BE2C (cell line): ENCODE results near the gene STAT4.

Source experiments
- DNase-seq: peaks from one replicate; pipeline ENCODE4 v3.0.0-alpha.2; 2020
- H3K27me3 ChIP-seq: fragments of 250-450 bp; sonication (Bioruptor Pico); 2 replicates; pipeline ENCODE4 v1.5.1; 2020; ENCODE audit warnings: mild to moderate bottlenecking
- H3K36me3 ChIP-seq: fragments of 250-450 bp; sonication (Bioruptor Pico); 2 replicates; pipeline ENCODE4 v1.5.1; 2020; ENCODE audit warnings: mild to moderate bottlenecking
- H3K4me1 ChIP-seq: fragments of 250-450 bp; sonication (Bioruptor Pico); 2 replicates; pipeline ENCODE4 v1.5.1; 2020
- H3K4me3 ChIP-seq: 2 replicates; pipeline ENCODE4 v1.5.1; 2011; ENCODE audit warnings: low read depth, low read length
- H3K9me3 ChIP-seq: fragments of 250-450 bp; sonication (Bioruptor Pico); 2 replicates; pipeline ENCODE4 v1.5.1; 2020
- TF ChIP-seq, protein P1 (sequence below): IDR thresholded peaks from 2 replicates; pipeline ENCODE4 v1.5.1; 2012; ENCODE audit warnings: mild to moderate bottlenecking, low read depth, low read length

STAT4 gene

DNA sequence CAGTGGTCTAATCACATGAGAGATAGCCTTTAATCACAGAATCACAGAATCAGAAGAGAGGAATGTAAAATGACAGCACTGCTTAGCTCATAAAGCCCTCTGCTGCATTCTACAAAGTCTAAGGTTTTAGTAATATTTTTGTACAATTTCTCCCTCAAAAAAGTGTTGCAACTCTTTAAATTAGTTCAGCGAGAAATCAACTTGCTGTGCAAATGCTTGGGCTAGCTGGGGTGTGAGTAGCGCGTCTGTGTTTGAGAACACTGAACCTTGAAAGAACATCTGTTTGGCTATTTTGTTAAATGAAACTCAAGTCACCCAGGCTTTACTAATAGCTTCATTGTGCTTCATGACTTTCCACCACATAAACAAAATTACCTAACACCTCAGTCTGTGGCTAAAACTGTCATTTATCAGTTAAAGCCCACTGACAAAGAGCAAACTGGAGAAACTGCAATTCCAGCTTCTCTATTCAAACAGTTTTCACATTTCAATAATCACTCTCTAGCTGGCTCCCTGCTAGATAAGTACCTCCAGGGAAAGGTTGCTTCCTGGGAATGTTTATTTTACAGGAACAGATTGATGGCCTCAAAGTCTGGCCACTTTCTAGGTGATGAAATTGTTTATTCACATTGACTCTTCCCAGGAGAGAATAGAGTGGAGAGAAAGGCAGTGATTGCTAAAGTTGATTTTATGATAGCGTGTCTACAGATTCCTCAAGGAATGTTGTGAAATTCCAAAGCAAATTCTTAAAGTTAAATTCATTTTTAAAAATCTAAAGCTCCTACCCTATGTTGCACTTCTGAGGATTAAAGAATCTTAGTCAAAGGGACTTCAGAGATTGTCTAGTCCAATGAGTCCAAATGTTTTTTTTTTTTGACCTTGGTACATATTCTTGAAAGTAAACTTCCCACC is 100.8 kb downstream of the STAT4 start:
- H3K27me3 ChIP-seq: peaks cover 9% of the 10 kb centered on the region
- no peak overlapping the region for H3K4me3 ChIP-seq
- no peaks in the 10 kb centered on the region for H3K9me3 ChIP-seq
- no peaks in the 10 kb centered on the region for H3K36me3 ChIP-seq
- DNase-seq: no peak
- H3K4me1 ChIP-seq: no peaks in the 10 kb centered on the region
- TF ChIP-seq, protein P1, sequence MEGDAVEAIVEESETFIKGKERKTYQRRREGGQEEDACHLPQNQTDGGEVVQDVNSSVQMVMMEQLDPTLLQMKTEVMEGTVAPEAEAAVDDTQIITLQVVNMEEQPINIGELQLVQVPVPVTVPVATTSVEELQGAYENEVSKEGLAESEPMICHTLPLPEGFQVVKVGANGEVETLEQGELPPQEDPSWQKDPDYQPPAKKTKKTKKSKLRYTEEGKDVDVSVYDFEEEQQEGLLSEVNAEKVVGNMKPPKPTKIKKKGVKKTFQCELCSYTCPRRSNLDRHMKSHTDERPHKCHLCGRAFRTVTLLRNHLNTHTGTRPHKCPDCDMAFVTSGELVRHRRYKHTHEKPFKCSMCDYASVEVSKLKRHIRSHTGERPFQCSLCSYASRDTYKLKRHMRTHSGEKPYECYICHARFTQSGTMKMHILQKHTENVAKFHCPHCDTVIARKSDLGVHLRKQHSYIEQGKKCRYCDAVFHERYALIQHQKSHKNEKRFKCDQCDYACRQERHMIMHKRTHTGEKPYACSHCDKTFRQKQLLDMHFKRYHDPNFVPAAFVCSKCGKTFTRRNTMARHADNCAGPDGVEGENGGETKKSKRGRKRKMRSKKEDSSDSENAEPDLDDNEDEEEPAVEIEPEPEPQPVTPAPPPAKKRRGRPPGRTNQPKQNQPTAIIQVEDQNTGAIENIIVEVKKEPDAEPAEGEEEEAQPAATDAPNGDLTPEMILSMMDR: no peak

DNA sequence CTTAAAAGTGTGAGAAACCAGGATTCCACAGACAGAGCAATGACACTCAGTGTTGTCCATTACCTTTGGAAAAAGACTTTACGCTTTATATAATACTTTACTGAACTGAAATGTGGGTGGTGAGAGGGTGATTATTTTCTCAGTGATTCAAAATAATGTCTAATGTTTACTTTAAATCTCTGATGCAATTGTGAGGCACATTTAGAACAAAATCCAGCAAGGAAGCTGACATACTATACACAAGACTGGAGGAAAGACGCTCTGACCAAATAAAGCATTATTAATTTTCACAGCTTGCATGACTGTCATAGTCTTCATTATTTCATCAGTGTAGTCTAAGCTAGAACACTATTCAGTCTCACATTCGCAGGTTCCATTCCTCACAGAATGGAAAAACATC is 102.7 kb downstream of the STAT4 start:
- no peaks in the 10 kb centered on the region for H3K9me3 ChIP-seq
- H3K27me3 ChIP-seq: peaks cover 9% of the 10 kb centered on the region
- TF ChIP-seq, protein P1: no peak
- H3K4me3 ChIP-seq: no peak overlapping the region
- H3K36me3 ChIP-seq: no peaks in the 10 kb centered on the region
- DNase-seq: no peak
- H3K4me1 ChIP-seq: no peaks in the 10 kb centered on the region

DNA sequence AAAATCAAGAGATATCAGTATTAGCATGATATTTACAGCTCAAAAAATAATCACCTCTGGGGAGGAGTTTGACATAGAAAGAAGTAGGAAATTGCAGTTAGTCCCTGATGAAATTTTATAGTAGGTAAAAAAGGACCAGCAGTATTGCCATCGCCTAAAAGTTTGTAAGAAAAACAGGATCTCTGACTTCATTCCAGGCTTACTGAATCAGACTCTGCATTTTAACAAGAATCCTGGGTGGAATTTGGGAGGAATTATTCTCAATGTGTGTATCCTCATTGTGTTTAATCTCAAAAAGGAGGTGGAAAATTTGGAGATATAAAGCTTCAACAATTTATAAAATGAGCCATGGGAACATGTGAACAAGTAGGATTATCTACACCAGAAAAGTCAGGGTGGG is 105.7 kb downstream of the STAT4 start:
- no peaks in the 10 kb centered on the region for H3K9me3 ChIP-seq
- TF ChIP-seq, protein P1: no peak
- H3K4me3 ChIP-seq: no peak overlapping the region
- DNase-seq: no peak
- H3K4me1 ChIP-seq: no peaks in the 10 kb centered on the region
- no peaks in the 10 kb centered on the region for H3K36me3 ChIP-seq
- H3K27me3 ChIP-seq: no peaks in the 10 kb centered on the region

DNA sequence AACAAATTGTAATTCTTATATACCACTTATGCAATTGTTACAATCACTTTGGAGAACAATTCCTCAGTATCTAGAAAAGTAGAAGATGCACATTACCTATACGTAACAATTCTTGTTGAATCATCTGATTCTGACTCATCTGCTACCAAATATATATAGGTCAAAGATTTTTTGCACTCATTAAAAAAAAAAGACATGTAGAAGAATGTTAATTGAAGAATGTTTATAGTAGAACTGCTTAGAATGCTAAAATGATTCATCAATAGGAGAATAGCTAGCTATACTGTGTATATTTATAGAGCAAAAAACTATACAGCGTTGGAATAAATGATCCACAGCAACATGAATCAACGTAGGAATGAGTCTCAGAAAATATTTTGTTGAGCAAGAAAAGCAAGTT is 107.4 kb downstream of the STAT4 start:
- Histone ChIP-seq H3K27me3 (no peaks in the 10 kb centered on the region), H3K9me3 (no peaks in the 10 kb centered on the region), H3K4me1 (no peaks in the 10 kb centered on the region), H3K4me3 (no peak overlapping the region), H3K36me3 (no peaks in the 10 kb centered on the region)
- no peak for DNase-seq
- TF ChIP-seq, protein P1: no peak

DNA sequence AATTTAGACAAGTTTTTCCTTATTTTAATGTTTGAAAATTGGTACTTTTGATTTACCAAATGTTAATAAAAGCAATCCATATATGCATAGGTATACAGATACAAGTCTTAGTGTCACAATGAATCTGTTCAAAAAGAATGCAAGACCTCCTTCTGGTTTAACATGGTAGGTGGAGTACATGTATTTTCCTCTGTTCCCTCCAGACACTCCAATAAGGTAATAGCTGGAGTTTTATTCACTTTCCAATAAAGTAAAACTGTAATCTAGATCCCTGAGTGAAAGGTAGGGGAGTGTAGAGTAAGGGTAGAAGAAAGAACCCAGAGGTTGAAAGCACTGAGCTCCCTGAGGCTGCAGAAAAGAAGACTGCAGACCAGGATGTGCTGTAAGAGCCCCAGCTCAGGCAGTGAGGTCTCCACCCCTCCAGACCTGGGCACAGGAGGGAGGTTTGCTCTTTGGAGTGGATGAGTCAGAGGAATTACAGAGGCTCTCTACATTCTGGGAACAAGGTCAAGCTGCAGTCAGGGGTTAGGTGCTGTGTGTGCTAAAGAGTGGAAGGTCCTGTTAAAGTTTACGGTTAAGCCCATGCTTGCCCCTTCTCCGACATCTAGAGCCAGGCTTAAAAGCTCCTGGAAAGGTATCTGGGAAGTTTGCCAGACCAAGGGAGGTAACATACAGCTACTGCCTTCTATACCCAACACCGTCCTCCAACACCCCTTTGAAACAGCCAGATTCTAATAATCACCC is 109.2 kb downstream of the STAT4 start:
- no peaks in the 10 kb centered on the region for H3K27me3 ChIP-seq
- H3K36me3 ChIP-seq: no peaks in the 10 kb centered on the region
- no peak overlapping the region for H3K4me3 ChIP-seq
- no peaks in the 10 kb centered on the region for H3K9me3 ChIP-seq
- no peak for DNase-seq
- TF ChIP-seq, protein P1: no peak
- H3K4me1 ChIP-seq: no peaks in the 10 kb centered on the region

DNA sequence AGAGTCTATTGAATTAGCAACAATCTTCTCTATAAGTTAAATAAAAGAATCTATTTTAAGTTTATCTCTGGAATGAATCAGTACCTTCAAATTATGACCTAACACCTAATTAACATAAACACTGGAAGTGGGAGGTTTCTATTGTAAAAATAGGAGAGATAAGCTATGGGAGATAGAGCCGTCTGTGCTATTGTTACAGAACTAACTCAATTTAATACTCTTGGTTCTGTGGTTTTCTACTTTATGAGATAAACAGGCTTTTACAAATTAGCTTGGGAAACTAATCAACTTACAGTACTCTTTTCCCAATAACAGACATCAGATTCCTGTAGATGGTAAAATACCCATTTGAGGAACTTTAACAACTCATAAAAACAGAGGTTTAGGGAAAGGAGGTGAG is 111.2 kb downstream of the STAT4 start:
- H3K4me1 ChIP-seq: no peaks in the 10 kb centered on the region
- H3K27me3 ChIP-seq: no peaks in the 10 kb centered on the region
- H3K4me3 ChIP-seq: no peak overlapping the region
- H3K36me3 ChIP-seq: no peaks in the 10 kb centered on the region
- no peaks in the 10 kb centered on the region for H3K9me3 ChIP-seq
- TF ChIP-seq, protein P1: no peak
- no peak for DNase-seq
